Measurements from ENCODE around the gene FRMD1.

The FRMD1 gene

DNA sequence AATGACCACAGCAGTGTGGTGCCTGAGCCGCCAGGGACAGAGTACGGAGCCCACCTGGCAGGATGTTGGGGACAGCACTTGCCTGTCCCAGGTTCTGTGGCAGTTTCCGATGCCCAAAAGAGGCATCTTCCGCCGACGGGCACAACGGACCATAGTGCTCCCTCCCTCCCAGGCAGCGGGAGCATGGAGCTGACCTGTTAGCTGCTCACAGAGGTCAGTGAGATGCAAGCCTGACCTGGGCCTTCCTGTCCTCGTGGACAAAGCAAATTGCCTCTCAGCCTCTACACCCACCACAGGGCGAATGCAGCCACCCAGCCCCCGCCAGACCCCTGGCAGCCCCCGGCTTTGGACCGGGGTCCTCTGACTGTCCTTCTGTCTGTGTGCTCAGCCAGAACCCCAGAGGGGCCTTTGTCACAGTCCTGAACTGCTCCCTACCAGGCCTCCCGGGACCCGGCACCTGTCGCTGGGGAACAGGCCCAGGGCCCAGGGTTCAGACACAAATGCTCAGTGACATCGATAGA is 16.2 kb upstream of the FRMD1 start:
- no peak for DNase-seq (ENCODE audit: low read depth)

- no peak for DNase-seq (ENCODE audit: low read depth)
These were observed 14.6 kb upstream of the FRMD1 start for GRCh38 chr6:168093634-168094033.

GRCh38 chr6:168093071-168093505 is 14.1 kb upstream of the FRMD1 start:
- no peak for DNase-seq (ENCODE audit: low read depth)

- DNase-seq (ENCODE audit: low read depth) = no peak
These were observed 13.5 kb upstream of the FRMD1 start for GRCh38 chr6:168092541-168092940.

GRCh38 chr6:168091381-168092264 is 12.6 kb upstream of the FRMD1 start:
- no peak for DNase-seq (ENCODE audit: low read depth)

GRCh38 chr6:168090706-168091105 is 11.7 kb upstream of the FRMD1 start:
- DNase-seq (ENCODE audit: low read depth) = no peak

DNA sequence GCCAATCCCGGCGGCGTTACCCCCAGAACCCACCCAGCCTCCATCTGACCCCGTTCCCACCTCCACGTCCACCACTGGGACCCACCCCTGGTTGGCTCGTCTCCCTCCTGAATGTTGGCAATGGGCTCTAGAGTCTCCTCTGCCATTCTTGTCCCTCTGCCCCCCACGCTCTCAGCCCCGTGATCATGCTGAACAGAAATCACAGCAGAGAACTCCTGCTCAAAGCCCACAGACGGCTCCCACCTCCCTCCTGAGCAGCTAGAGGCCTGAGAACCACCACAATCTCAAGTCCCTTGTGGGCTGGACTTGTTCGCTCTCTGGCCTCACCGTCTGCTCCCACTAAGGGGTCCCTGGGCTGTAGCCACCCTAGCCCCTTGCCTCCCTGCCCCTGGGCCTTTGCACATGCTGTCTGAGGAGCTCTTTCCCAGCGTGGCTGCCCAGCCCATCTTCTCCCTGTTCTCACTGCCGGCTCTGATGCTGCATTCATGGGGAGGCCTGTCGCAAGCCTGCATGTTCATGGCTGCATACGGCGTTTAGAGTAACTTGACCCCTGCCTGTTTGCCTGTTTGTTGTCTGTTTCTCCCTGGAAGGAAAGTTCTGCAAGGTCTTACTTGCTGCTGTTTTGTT is 11.2 kb upstream of the FRMD1 start:
- DNase-seq (ENCODE audit: low read depth) = no peak

- no peak for DNase-seq (ENCODE audit: low read depth)
These were observed 10.4 kb upstream of the FRMD1 start for GRCh38 chr6:168089186-168090063.

GRCh38 chr6:168088161-168089053 is 9.4 kb upstream of the FRMD1 start:
- DNase-seq (ENCODE audit: low read depth) = no peak

- DNase-seq (ENCODE audit: low read depth) = no peak
These were observed 8.6 kb upstream of the FRMD1 start for GRCh38 chr6:168087436-168088160.

- DNase-seq (ENCODE audit: low read depth) = no peak
These were observed 7.6 kb upstream of the FRMD1 start for GRCh38 chr6:168086616-168087015.

DNA sequence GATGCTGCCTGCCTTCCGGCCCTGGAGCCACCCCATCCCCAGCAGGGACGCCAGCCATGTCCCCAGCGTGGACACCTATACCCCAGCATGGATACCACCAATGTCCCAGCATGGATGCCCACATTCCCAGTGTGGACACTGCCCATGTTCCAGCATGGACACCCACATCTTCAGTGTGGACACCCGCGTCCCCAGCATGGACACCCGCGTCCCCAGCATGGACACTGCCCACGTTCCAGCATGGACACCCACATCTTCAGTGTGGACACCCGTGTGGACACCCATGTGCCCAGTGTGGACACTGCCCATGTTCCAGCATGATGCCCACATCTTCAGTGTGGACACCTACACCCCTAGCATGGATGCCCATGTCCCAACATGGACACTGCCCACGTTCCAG is 7.1 kb upstream of the FRMD1 start:
- no peak for DNase-seq (ENCODE audit: low read depth)

- DNase-seq (ENCODE audit: low read depth) = no peak
These were observed 5.6 kb upstream of the FRMD1 start for GRCh38 chr6:168084465-168085160.

- DNase-seq (ENCODE audit: low read depth) = no peak
These were observed 4.5 kb upstream of the FRMD1 start for GRCh38 chr6:168083514-168083885.

GRCh38 chr6:168082860-168083513 is 4.0 kb upstream of the FRMD1 start:
- no peak for DNase-seq (ENCODE audit: low read depth)

GRCh38 chr6:168081858-168082546 is 3.0 kb upstream of the FRMD1 start:
- DNase-seq (ENCODE audit: low read depth) = no peak

DNA sequence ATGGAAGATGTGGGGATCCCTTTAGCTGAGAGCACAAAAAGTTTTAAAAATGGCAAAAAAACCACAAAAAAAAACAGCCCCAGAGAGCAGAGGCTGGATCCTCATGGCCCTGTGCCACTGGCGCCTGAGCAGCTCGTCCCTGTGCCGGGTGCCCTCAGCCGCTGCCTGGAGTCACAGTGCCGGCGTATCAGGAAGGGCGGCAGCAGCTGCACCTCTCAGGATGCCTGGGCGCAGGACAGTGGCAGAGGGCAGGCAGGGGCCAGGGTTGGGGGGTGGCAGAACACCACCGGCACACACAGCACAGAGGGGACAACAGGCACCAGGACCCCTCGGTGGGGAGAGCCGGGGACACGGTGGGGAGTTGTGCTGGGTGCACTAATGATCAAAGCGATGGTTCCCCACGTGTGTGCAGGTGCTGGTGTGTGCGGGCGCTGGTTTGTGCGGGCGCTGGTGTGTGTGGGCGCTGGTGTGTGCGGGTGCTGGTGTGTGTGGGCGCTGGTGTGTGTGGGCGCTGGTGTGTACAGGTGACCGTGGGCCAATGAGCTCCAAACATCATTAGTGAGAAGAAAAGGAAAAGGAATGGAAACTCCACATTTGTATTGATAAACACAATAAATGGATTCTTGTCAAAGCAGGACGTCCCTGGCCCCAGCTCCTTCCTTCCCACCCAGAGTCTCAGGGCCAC is 1.5 kb upstream of the FRMD1 start:
- DNase-seq (ENCODE audit: low read depth) = no peak

All from GM04504 (cell line).